ENCODE measurements around the gene HOXD1.

HOXD1 gene

DNA sequence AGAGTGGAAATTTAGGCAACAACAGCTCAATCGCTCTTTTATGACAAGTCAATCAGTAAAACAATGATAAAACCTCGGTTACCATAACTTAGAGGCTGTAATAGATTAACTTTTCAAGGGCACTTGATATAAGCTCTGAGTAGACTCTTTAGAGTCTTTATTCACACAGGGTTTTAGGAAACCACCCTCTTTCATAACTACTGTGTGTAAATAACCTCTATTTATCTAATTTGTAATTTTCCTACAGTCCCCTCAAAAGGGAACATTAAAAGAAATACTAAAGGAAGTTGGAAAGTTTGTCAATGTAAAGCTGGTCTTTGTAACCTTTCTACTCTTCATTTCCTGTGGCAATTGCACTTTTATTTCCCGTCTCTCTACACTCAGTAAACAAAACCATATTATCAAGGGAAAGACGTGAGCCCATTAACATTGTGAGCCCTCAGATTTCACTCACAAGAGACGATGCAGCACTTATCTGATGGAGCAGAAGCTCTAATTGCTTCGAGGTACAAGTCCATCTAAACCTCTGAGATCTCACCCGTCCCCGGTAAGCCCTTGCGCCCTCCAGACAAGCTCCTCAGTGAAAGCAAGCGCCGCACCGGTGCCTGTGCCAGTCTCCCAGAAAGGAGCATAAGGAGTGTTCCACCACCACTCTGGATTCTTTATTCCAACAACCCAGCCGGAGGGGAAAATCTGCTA is 1.1 kb upstream of the HOXD1 start:
- no peak for DNase-seq

DNA sequence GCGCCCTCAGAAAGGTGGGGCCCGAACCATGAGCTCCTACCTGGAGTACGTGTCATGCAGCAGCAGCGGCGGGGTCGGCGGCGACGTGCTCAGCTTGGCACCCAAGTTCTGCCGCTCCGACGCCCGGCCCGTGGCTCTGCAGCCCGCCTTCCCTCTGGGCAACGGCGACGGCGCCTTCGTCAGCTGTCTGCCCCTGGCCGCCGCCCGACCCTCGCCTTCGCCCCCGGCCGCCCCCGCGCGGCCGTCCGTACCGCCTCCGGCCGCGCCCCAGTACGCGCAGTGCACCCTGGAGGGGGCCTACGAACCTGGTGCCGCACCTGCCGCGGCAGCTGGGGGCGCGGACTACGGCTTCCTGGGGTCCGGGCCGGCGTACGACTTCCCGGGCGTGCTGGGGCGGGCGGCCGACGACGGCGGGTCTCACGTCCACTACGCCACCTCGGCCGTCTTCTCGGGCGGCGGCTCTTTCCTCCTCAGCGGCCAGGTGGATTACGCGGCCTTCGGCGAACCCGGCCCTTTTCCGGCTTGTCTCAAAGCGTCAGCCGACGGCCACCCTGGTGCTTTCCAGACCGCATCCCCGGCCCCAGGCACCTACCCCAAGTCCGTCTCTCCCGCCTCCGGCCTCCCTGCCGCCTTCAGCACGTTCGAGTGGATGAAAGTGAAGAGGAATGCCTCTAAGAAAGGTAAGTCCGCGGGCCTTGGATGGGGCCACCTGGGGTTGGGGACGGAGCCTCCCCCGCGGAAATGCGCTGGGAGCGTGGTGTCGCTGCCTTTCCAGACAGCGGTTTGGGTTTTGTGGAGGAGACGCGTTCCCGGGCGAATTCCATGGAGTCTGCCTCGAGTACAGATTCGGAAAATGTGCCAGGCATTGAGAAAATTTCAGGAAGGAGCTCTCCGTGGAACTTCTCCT is 559 bp downstream of the HOXD1 start:
- no peak for DNase-seq

DNA sequence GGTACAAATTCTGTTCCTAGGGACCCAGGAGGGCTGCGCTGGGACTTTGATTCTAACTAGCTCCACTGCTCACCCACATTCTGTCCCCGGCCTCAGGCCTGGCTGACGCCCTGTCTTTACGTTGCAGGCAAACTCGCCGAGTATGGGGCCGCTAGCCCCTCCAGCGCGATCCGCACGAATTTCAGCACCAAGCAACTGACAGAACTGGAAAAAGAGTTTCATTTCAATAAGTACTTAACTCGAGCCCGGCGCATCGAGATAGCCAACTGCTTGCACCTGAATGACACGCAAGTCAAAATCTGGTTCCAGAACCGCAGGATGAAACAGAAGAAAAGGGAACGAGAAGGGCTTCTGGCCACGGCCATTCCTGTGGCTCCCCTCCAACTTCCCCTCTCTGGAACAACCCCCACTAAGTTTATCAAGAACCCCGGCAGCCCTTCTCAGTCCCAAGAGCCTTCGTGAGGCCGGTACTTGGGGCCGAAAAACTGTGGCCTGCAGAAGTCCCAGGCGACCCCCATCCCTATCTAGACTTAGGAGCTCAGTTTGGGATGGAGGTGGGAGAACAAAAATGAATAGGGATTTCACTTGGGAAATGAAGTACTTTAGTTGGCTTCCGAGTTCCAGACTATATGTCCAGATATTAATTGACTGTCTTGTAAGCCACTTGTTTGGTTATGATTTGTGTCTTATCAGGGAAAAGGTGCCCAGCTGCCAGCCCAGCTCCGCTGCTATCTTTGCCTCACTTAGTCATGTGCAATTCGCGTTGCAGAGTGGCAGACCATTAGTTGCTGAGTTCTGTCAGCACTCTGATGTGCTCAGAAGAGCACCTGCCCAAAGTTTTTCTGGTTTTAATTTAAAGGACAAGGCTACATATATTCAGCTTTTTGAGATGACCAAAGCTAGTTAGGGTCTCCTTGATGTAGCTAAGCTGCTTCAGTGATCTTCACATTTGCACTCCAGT is 1.5 kb downstream of the HOXD1 start:
- no peak for DNase-seq

DNA sequence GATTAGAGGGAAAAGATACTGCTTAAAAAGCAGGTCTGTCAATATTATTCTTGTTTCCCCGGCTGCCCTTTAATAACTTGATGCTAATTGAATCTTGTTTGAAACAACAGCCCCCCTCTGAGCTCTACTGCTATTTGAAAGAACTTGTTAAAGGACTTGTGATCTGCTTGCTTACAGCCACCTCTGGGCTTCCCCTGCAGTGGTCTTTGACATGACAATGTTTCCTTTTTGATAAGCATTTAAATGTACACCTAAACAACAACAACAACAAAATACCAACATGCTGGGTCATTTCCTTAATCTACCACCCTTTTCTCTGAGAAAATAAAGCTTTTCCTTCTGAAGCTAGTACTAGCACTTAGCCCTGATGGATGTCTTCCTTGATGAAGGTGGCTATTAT is 3.9 kb downstream of the HOXD1 start:
- DNase-seq = no peak

DNA sequence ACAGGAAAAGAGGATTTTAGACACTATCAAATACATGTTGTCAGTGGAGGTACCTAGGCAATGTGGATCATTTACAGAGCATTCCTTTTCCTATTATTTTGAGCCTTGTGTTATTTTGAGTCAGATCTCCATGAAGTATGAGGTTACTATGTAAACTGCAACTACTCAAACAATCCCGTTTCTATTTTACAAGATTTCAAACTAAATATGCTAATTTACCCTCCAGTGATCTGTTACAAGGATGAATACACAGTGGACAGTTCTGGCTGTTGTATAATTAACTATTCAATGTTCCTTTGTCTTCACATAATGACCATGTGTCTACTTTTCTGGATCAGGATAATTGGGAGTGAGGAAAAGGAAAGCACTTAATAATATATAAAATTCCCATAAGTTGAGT is 4.6 kb downstream of the HOXD1 start:
- DNase-seq = no peak

DNA sequence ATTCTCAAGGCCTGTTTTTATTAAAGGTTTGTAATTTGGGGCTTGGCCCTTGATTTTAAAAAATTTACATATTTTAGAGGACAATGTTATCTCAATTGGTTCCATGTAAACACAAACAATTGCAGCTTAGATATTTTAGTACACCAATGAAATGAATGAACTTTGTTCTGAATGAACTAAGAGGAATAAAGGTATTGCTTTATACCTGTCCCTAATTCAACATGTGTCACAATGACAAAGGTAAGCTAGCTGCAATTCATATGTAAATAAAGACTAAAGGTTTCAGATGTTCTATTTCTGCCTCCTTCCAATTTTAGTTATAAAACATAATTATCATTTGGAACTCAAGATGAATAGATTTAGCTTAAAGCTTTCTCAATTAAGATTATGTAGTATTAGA is 11.4 kb downstream of the HOXD1 start:
- no peak for DNase-seq

DNA sequence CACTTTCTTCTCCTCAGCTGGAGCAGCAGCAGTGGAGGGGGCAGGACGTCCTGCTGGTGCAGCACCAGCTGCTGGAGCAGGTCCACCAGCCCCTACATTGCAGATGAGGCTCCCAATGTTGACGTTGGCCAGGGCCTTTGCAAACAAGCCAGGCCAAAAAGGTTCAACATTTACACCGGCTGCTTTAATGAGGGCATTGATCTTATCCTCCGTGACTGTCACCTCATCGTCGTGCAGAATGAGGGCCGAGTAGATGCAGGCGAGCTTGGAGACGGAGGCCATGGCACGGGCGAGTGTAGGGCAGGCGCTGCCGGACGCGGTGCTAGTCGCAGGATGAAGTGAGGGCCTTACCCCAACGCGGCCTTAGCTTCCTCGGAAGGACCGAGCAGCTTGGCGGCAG is 12.5 kb downstream of the HOXD1 start:
- DNase-seq = no peak

DNA sequence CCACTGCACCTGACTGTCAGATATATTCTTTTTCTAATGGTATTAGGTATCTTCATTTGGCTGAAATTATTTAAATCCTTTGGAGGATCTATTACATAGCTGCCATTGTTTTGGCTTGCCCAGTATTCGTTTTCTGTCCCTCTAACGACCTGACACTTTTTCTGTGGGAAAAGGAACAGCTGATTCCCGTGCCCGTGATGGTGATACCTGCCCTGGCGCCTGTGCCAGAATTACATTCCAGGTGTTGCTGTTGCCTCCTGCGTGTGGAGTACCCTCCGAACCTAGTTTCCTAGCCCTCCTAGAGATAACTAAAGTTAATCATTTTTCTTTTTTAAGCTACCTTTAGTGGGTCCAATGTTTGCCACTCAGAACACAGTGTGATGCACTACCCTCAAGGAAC is 14.0 kb downstream of the HOXD1 start:
- no peak for DNase-seq

DNA sequence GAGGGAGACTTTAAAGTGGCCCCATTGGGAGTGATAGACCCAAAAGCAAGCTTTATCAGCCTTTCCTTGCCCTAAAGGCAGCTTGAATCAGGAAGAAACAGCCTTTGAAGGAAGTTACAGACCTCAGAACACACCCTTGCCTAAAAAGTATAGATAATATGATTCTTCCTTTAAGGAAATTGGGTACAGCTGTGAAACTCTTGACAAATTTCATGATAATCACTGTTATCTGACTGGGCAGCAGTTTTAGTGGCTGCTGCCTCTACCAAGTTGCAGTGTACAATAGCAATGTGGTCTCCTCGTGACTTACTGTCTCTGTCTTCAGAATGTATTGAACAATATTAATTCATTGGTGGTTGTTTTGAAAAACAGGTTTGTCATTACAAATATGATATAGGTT is 16.7 kb downstream of the HOXD1 start:
- DNase-seq = no peak

DNA sequence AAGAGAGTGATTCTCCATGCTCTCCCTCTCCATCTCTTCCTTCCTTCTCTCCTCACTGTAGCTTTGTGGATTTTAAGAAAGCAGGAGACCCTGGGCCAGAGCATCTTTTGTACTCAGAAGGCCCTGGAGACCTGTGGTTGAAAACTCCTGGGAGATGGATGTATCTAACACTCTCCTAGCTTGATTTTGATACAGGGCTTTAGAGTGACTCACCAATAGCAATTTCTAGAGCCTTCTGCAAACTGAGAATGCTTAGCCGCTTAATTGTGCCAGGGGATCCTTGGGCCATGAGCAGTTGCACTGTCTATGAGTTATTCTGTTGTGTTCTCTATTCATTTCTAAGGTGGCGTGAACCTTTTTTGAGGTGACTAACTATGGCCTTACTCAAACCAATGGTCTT is 17.7 kb downstream of the HOXD1 start:
- no peak for DNase-seq

DNA sequence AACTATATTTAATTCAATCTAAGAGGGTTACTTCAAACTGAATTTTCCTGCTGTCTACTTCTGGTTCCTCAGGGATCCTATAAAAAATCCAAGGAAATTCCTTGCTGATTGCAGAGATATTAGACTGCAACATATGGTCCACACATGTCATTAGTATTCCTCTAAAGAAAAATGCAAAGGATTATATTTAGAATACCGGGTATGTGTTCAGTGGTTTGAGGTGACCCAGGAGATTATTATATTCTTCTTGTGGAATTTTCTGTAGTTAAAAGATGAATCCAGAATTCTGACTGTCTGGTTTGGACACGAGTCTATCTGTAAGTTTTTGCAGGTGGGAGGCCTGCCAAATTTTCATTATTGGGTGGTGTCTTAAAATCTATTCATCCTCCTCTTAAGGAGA is 18.2 kb downstream of the HOXD1 start:
- DNase-seq = no peak

DNA sequence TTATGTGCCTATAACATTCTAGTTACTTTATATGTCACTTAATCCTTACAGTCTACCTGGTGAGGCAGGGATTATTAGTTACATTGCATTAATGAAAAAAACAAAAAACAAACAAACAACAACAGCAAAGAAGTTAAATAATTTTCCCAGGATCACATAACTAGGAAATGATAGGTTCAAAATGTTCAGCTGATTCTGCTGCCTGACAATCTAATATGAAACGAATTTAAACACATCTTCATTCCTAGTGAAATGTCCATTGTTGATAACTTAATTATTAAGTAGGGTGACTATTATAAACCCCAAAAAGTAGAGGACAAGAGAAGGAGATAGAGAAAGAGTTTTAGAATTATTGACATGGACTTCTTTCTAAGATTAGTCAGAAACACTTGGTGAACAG is 22.6 kb downstream of the HOXD1 start:
- no peak for DNase-seq

DNA sequence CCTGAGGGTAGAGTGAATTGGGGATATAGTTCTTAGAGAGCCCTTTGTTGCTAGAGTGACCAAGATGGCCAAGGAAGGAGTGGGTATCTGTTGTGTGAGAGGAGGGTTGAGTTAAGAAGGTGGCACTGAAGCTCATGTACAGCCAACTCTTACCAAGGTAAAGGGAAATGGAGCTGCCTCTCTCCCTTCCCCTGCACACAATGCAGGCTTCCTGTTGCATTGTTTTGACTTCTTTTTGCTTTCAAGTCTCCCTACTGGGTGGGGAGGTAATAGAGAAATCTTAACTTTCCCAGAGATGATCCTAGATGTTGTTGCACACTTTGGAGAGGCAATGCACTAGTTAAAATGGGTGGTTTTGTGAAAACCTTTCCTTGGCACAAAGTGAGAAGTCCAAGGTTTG is 23.8 kb downstream of the HOXD1 start:
- no peak for DNase-seq

DNA sequence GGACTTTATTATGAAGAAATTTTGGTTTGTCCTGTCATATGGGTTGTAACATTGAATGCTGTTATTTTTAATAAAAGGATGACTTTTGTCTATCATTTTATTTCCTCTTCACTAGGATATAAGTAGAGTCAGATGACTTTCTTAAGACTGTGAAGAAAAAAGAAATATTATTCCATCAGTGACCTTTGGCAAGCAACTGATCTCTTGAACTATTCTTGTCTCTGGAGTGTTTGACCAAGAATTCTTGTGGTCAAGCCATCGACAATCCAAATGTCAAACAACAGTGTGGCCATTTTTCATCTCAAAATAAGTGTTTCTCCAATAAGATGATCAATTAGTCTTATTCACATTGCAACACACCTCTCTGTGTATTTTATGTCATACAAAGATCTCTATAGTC is 24.9 kb downstream of the HOXD1 start:
- no peak for DNase-seq

DNA sequence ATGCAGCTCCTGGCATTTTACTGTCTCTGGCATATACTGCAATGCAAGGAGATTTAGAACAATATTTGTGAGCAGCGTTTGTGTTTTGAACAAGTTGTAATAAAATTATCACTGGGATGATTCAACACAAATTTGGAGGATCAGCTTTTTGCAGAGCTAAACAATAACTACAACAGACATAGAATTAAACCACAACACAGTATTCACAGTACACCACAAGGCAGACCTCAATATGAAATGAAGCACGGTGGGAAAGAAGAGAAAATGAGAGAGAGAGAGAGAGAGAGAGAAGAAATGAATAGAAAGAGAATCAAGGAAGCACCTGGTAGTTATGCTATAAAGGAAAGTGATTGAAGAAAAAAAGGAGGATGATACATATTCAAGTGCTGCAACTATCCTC is 39.4 kb downstream of the HOXD1 start:
- DNase-seq = no peak

DNA sequence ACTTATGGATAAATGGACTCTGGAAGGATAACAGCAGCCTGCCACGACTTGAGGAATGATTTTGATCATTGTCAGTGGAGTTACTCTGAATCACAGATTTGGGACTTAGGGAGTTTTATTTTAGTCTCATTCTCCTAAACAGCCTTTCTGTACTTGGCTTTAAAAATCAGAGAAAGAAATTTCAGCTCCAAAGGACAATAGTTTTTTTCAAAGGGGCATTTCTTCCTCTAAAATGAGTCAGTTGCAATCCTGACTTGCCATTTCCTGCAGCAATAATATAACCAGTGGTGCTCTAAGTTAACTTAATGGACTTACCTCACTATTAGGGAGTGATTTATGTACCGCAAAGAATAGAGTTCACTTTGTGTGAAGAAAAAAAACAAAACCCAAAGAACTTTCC is 45.7 kb downstream of the HOXD1 start:
- no peak for DNase-seq

DNA sequence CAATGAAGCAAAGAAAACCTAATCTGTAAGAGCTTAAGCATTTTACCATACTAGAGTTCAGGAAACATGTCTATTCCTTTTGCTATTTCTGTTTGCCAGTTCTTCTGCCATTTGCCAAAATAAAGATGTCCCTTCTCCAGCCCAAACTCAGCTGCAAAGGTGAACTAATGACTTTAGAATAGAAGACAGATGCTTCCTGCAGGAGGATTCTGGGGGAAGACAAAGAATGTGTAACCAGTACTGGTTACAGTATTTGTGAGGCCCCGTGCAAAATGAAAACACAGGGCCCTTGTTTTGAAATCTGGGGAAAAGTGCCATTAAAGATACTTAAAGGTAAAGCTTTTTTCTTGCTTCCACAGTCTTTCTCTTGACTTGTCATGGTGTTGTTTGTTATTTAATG is 46.5 kb downstream of the HOXD1 start:
- no peak for DNase-seq

DNA sequence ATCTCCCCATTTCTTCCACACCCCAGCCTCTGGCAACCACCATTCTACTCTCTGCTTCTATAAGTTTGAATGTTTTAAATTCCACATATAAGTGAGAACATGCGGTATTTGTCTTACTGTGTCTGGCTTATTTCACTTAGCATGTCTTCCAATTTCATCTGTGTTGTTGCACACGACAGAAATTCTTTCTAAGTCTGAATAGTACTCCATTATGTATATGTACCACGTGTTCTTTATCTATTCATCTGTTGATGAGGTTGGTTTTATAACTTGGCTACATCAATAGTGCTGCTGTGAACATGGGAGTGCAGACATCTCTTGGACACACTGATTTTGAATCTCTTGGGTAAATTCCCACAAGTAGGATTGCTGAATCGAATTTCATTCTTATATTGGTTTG is 49.0 kb downstream of the HOXD1 start:
- DNase-seq = no peak

DNA sequence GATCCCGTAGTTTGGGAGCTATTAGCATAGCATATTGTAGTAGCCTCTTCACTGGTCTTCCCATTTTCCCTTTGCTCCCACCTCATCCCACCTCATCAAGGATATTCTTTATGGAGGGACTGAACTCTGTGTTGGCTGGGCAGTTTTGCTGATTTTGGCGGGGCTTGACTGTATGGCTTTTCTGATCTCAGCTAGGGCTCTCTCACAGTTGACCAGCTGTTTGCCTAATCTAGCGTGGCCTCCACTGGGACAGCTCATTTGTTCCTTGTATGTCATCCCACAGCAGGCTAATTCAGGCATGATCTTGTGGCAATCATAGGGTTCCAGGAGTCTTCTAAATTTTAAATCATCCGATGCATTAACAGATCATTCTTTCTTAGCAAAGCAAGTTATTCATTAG is 50.6 kb downstream of the HOXD1 start:
- no peak for DNase-seq

DNA sequence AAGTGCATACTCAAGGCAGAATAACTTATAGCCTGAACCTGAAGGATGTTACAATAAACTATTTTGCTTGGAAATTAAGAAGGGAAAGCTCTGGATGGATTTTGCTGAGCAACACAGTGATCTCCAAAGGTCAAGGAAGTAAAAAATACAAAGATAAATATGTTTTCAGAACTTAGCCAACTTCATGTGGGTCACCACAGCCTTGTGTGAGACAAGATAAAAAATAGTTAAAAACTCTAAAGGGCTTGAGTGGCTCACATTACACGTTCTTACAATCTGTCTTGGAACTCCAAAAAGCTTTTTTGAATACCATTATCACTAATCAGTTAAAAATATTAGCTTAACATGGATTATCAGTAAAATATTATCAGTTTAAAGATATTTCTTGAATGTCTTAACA is 51.8 kb downstream of the HOXD1 start:
- DNase-seq = no peak
